DND-41 (cell line): ENCODE measurements around the gene CCN6.

ENCODE experiments used
- EZH2 ChIP-seq: IDR thresholded peaks from 3 replicates; pipeline ENCODE4 v1.6.1; 2012; ENCODE audit warnings: borderline replicate concordance, low read depth, mild to moderate bottlenecking, moderate library complexity, low read length, inconsistent platforms; ENCODE audit not compliant: severe bottlenecking
- TF ChIP-seq, protein P1 (sequence below): IDR thresholded peaks from 2 replicates; pipeline ENCODE4 v1.5.1; 2012; ENCODE audit warnings: borderline replicate concordance, low read length, moderate library complexity, mild to moderate bottlenecking; ENCODE audit not compliant: poor library complexity, severe bottlenecking; ENCODE audit errors: extremely low read depth

DNA sequence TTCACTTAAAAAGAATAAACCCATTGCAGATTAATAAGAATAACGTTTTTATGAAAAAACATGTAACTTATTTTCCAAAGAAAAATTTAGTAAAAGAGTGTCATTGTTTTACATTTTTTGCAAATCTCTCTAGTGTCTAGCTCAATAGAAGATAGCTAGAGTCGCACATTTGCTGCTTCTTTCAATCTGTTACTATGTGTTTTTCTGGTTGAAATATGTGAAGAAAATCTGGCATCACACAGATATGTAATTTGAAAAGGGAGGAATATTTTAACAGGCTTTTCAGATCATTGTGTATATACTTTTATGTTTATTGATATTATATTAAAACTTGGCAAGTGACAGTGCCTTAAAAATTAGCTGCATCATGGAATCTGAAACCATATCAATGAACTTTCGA is 9.1 kb downstream of the CCN6 start:
- TF ChIP-seq, protein P1, sequence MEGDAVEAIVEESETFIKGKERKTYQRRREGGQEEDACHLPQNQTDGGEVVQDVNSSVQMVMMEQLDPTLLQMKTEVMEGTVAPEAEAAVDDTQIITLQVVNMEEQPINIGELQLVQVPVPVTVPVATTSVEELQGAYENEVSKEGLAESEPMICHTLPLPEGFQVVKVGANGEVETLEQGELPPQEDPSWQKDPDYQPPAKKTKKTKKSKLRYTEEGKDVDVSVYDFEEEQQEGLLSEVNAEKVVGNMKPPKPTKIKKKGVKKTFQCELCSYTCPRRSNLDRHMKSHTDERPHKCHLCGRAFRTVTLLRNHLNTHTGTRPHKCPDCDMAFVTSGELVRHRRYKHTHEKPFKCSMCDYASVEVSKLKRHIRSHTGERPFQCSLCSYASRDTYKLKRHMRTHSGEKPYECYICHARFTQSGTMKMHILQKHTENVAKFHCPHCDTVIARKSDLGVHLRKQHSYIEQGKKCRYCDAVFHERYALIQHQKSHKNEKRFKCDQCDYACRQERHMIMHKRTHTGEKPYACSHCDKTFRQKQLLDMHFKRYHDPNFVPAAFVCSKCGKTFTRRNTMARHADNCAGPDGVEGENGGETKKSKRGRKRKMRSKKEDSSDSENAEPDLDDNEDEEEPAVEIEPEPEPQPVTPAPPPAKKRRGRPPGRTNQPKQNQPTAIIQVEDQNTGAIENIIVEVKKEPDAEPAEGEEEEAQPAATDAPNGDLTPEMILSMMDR, result no peak
- no peak for TF ChIP-seq EZH2
